Lower leg skin (tissue), 3 donors: ENCODE data around the gene ARRDC4.

ENCODE experiments used
- CTCF ChIP-seq, 3 donors: fragments of 450-650 bp; IDR thresholded peaks; one replicate each; pipeline ENCODE4 v1.5.1; 2016; ENCODE audit warnings: antibody characterized with exemption in 3 of 3, mild to moderate bottlenecking in 3 of 3, moderate library complexity in 2 of 3
- POLR2A ChIP-seq, 2 donors: fragments of 450-650 bp; IDR thresholded peaks; one replicate each; pipeline ENCODE4 v1.6.1; 2016 to 2017; ENCODE audit warnings: antibody characterized with exemption in 2 of 2, mild to moderate bottlenecking in 1 of 2, moderate library complexity in 1 of 2

GRCh38 chr15:97978401-97979139 lies 18.1 kb downstream of the ARRDC4 start:
- TF ChIP-seq CTCF (IDR thresholded peaks at IDR 0.05) (no peak), POLR2A (IDR thresholded peaks at IDR 0.05) (no peak)
